ENCODE measurements around the gene RNASET2.

RNASET2 gene

DNA sequence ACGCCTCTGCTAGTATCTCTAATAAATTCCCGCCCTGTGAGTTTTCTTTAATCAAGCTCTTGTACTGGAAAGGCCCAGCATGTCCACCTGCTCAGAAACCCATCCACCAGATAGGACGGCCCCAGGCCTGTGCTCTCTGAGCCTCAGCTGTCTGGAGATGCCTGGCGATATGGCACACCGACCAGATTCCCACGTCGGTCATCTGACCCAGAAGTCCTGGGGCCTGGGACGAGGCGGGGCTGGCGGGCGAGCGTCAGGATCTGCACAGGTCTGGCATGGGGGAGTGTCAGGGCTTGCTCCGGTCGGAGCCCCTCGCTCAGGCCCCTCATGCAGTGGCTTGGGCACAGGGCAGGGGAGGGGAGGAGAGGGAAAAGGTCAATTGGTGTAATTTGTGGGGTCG, 10.2 kb downstream of the RNASET2 start:
- DNase-seq (ENCODE audit: insufficient read length, low spot score), result no peak
- TF ChIP-seq CTCF (IDR thresholded peaks at IDR 0.05; ENCODE audit: insufficient read depth, missing control alignments), result no peak

GRCh38 chr6:166944666-166945256, 11.6 kb downstream of the RNASET2 start:
- TF ChIP-seq CTCF (IDR thresholded peaks at IDR 0.05; ENCODE audit: insufficient read depth, missing control alignments), result no peak
- FAIRE-seq, result no peak
- DNase-seq (ENCODE audit: insufficient read length, low spot score), result no peak

More for the DNA sequence above, 10.2 kb downstream of the RNASET2 start:
- no peak for FAIRE-seq

DNA sequence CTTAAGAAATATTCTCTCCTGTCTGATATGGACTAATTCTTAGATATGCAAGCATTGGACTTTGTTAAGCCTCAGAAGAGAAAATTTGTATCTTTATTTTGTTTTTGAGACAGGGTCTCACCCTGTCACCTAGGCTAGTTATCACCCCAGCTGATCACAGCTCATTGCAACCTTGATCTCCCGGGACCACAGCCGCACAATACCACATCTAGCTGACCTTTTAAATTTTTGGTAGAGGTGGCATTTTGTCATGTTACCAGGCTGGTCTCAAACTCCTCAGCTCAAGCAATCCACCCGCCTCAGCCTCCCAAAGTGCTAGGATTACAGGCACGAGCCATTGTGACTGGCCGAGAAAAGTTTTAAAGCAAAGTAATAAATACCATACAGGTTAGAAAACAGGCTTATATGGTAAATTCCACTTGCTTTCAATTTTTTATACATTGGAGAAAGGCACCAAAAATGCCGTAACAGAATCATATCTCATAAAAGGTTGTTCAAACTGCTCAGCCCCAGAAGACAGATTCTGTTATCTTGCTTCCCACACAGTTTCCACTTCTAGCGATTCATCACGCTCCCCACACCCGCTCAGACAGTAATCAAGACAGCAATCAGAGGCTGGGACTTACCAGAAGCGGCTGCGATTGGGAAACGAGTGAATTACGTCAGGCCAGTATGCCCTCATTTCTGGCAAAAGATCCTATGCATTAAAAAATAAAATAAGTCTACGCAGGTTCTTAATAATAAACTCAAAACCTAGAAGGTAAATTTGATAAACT, 13.8 kb downstream of the RNASET2 start:
- FAIRE-seq, result no peak
- no peak for TF ChIP-seq CTCF (IDR thresholded peaks at IDR 0.05; ENCODE audit: insufficient read depth, missing control alignments)
- DNase-seq (ENCODE audit: insufficient read length, low spot score), result no peak

- TF ChIP-seq CTCF (IDR thresholded peaks at IDR 0.05; ENCODE audit: insufficient read depth, missing control alignments), result no peak
- no peak for DNase-seq (ENCODE audit: insufficient read length, low spot score)
- FAIRE-seq, result no peak
Observed at GRCh38 chr6:166940643-166941068, 15.7 kb downstream of the RNASET2 start.

- no peak for TF ChIP-seq CTCF (IDR thresholded peaks at IDR 0.05; ENCODE audit: insufficient read depth, missing control alignments)
- DNase-seq (ENCODE audit: insufficient read length, low spot score), result no peak
- FAIRE-seq, result no peak
Observed at GRCh38 chr6:166939894-166940293, 16.5 kb downstream of the RNASET2 start.

GRCh38 chr6:166939345-166939744, 17.0 kb downstream of the RNASET2 start:
- FAIRE-seq (no peak), DNase-seq (ENCODE audit: insufficient read length, low spot score) (no peak)
- TF ChIP-seq CTCF (IDR thresholded peaks at IDR 0.05; ENCODE audit: insufficient read depth, missing control alignments), result no peak

- no peak for FAIRE-seq
- no peak for TF ChIP-seq CTCF (IDR thresholded peaks at IDR 0.05; ENCODE audit: insufficient read depth, missing control alignments)
- DNase-seq (ENCODE audit: insufficient read length, low spot score), result no peak
Observed at GRCh38 chr6:166938704-166939103, 17.6 kb downstream of the RNASET2 start.
